IPS-NIHi7 (cell line): ENCODE results near the gene OR7G3.
A peak's percentile ranks its signal among the peaks of the same experiment; 100 is the strongest.

Experiments used
- DNase-seq: peaks from one replicate; pipeline ENCODE4 v3.0.0; 2012; ENCODE audit warnings: mixed read lengths; ENCODE audit errors: extremely low spot score

OR7G3 gene

DNA sequence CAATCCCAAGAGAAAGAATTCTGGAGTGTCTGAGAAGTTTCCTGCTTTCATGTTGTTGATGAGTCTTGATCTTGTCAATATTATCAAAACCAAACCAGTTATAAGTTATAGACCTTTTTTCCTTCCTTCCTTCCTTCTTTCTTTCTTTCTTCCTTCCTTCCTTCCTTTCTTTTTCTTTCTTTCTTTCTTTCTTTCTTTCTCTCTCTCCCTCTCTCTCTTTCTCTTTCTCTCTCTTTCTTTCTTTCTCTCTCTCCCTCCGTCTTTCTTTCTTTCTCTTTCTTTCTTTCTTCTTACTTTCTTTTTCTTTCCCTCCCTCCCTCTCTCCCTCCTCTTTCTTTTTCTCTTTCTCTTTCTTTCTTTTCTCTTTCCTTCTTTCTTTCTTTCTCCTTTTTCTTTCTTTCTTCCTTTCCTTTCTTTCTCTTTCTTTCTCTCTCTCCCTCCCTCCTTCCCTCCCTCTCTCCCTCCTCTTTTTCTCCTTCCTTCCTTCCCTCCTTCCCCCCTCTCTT lies at the start of gene OR7G3:
Gene OR7G3 (minus strand): TSS at position 51 of the 506 bp plus-strand sequence. CDS start 0 bp downstream, at position 51.
- DNase-seq, result no peak

DNA sequence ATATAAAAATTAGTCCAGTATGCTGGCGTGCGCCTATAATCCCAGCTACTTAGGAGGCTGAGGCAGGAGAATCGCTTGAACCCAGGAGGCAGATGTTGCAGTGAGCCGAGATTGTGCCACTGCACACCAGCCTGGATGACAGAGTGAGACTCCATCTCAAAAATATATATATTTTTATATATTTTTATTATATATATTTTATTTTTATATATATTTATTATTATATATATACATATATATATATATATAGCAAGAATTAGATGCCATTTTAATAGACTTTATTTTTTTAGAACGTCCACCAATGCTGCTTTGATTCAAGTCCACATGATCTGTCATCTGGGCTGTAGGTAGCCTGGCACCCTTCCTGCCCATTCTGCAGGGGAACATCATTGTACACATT lies 48.6 kb upstream of the OR7G3 start:
- DNase-seq, result no peak

- no peak for DNase-seq
Observed at GRCh38 chr19:9171393-9171991, 44.7 kb upstream of the OR7G3 start.

DNA sequence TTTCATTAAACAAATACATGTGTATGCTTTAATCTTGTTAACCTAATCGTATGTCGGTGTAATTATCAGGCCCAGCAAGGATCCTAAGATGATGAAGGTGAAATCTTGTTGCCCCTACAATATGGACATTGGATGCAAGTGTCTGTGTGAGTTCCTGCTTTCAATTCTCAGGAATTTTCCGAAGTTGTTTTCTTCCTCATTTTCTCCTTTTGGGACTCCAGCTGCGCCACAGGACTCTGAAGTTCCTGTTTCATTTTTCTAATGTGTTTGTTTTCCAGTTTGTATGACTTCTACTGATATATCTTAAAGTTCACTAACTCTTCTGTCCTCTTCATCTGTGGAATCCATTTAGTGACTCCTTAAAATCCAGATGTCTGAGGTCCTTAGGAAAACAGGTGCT lies 40.1 kb upstream of the OR7G3 start:
- DNase-seq, result no peak

- DNase-seq, result no peak
Observed at GRCh38 chr19:9165261-9165660, 38.5 kb upstream of the OR7G3 start.

DNA sequence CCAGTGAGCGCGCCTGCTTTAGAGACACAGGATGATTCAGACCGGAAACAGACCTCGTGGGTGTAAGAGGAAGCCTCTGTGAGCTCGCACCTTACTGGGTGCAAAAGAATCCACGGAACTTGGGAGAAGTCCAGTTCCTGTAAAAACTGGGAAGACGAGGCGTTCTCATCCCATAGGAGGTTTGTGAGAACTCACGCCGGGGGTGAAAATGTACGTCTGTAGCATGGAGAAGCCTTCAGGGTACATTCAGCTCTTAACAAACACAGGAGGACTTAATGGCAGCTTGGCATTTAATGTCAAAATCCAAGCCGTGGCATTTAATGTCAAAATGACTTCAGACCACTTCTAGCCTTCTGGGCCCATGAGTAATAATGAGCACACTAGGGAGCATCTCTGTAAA lies 34.7 kb upstream of the OR7G3 start:
- DNase-seq, result no peak

DNA sequence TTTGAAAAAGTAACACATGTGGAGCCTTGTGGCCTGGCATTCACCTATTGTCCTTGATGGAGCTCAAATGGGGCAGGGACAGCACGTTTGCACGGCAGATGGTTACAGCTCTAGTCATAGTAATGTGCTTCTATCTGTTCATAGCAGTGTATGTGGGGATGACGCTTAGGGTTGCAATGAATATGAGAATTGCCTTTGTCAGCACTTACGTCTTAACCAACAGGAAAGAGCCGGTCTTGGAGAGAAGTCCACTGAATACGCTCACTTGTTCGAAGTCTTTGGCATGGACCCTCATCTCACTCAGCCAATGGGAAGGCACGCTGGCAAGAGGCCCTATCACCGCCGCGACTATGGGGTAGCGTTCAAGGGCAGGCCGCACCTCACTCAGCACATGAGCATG lies 33.1 kb upstream of the OR7G3 start:
- DNase-seq, result no peak

DNA sequence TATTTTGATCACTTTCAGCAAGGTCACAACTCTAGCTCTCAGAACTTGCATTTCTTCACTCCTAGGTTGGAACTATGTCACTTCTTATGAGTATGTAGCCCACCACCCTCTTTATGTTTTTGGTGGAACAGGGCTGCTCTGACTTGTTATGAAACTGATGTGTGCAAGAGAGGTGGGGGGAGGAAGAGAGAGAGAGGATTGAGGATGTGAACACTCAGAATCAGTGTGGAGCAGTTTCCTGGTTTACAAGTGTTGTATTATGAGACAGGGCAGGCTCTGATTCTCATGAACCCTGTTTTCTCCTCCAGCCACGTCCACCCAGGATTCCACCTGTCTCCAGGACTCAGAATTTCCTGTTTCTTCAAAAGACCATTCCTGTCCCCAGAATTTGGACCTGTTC lies 29.6 kb upstream of the OR7G3 start:
- DNase-seq, result no peak

- DNase-seq, result no peak
Observed at GRCh38 chr19:9155591-9155990, 28.8 kb upstream of the OR7G3 start.

DNA sequence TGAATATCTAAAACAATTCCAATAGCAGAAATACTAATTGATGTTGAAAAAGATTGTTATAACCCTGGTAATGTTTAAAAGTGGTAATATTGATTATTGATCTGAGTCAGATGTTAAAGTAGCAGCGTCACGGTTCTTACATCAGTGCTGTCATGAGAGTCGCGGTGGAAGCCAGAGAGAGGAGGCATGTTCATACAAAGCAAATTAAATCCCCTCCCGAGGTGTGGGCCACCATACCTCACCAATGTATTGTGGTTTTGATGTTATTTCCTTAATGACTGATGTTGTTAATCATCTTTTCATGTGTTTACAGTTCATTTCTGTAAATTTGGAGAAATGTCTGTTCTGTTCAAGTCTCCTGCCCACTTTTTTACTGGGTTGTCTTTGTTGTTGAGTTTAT lies 24.6 kb upstream of the OR7G3 start:
- no peak for DNase-seq

DNA sequence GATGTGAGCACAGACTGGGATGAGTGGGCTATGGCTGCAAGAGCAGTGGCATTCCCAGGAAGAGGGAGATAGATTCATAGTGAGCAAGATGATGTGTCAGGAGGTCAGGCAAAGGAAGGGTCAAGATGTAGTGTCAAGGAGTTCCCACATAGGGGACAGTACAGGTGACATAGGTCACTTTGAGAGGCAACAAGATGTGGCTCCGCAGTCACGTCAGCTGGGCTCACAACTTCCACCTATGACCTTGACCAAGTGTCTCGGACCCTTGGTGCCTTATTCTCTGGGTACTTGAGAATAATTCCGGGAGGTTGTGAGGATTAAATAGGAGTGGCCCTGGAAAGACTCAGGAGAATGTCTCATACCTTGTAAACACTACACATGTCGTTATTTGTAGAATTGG lies 23.9 kb upstream of the OR7G3 start:
- no peak for DNase-seq

DNA sequence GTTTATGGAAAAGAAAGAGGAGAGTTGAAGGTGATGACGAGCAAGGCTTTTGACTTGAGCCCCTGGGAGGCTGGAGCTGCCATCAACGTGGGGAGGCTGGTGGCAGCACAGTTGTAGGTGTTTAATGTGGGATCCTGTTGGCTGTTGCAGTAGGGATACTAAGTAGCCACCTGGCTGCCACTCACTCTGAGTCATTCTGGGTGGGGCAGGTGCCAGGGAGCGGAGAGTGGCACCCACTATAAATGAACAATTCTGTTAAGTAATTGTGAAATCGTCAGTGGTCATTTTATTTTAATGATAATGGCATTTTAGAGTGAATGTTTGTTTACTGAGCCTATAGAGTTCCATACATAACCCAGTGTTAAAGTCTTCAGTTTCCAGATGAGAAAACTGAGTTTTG lies 23.2 kb upstream of the OR7G3 start:
- DNase-seq, result no peak

DNA sequence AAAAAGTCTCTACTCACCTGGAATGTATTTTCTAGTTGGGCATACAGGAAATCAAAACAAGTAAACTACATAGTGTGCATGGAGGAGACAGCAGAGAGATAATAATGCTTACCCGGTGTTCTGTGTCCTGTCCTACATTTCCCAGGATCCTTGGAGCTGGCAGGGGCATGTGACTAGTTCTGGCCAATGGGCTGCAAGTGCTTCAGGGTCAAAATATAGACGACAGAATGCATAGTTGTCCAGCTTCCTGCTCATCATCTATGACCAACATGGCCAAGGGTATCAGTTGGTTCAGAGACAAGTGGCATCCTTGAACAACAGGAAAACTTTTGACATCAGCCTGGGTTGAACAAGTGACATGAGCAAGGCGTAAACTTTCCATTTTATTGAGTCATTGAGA lies 21.9 kb upstream of the OR7G3 start:
- no peak for DNase-seq

DNA sequence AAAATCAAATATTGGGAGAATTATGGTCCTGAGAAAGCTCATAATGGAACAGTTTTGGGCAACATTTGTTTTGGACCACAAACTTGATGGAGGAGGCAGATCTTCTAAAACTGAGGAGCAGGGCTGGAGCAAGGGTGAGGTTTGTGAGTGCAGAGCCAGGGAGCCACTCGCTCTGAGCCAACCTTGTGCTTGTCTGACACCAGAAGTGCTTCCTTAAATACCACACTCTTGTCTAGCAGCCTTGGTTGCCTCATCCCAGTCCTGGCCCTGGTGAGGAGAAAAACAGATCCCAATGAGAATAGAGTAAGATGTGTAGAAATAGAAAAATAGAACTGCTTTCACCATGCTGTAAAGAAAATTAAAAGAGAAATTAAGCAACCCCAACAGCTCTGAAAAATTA lies 20.1 kb upstream of the OR7G3 start:
- DNase-seq, result no peak

- DNase-seq, result no peak
Observed at GRCh38 chr19:9144920-9145319, 18.2 kb upstream of the OR7G3 start.

GRCh38 chr19:9140159-9140874 lies 13.6 kb upstream of the OR7G3 start, which contains the start of gene ZNF317:
TSS of gene ZNF317 (plus strand) at chr19:9140397. CDS start at chr19:9156017, 15,620 bp downstream.
- DNase-seq, result peak; percentile 91

DNA sequence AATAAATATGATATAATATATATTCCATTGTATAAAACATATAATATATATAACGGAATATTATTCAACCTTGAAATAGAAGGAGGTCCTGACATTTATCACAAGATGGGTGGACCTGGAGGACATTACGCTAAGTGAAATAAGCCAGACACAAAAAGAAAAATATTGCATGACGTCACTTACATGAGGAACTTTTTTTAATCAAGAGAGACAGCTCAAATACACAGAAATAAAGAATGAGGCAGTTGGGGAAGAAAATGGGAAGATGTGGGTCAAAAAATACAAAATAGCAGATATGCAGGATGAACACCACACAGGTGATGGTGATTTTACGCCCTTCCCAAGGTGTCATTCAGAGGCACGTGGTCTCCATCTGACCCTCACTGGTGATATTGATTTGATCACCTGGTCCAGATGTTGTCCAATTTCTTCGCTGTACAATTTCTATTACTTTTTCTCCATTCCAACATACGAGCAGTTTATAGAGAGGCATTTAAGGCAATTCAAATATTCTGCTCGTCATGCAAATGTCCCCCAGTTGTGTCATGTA lies 12.9 kb upstream of the OR7G3 start:
- no peak for DNase-seq

DNA sequence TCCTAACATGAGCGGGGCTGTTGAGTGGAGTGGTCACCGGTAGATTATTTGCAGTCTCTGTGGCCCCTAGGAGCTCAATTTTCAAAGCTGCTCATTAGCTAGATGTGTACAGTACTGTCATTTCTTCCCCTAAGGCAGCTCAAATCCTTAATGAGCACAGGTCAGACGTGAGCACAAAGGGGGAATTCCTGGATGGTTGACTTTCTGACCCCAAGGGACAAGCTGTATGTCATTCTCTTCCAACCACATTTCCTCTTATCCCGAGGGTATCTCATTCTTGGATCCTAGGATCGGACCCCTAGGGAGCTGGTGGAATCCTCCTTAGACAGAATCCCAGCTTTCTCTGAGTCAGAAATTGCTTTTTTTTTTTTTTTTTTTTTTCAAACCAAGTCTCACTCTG lies 5.7 kb upstream of the OR7G3 start:
- no peak for DNase-seq

- DNase-seq, result no peak
Observed at GRCh38 chr19:9130965-9131364, 4.2 kb upstream of the OR7G3 start.

DNA sequence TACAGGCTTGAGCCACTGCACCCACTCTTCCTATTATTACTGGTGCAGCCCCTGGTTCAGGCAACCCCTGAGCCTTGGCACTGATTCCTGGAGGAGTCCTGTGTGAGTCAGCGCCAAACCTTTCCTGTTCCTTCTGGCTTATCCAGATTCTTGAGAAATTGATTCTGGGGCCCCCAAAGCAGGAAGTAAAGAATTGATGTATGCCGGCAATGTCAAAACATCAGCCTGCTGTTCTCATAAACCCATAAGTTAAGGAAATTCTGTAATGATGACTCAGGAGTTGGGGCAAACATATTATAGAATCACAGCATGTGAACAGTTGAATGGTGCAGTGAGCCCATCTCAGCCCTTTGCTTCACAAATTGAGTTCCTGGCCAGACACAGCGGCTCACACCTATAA lies 1.4 kb upstream of the OR7G3 start:
- no peak for DNase-seq

- no peak for DNase-seq
Observed at GRCh38 chr19:9116547-9116946, 10.2 kb downstream of the OR7G3 start.

DNA sequence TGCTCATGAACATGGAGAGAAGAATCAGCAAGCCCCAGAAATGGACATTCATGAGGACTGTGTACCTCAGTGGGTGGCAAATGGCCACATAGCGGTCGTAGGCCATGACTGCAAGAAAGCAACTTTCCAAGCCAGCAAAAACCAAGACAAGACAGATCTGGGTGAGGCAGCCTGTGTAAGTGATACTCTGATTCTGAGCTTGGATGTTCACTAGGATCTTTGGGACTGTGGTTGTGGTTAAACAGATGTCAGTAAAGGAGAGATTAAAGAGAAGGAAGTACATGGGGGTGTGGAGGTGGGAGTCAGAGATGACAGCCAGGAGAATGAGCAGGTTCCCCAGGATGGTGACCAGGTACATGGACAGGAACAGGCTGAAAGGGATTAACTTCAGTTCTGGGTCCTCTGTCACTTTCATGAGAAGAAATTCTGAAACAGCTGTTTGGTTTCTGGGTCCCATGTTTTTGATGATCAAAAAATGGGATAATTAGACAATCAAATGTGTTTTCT lies 11.4 kb downstream of the OR7G3 start, which contains the start of gene OR7G1:
Gene OR7G1 (minus strand): TSS at position 457 of the 507 bp plus-strand sequence. CDS start 0 bp downstream, at position 457.
- no peak for DNase-seq

DNA sequence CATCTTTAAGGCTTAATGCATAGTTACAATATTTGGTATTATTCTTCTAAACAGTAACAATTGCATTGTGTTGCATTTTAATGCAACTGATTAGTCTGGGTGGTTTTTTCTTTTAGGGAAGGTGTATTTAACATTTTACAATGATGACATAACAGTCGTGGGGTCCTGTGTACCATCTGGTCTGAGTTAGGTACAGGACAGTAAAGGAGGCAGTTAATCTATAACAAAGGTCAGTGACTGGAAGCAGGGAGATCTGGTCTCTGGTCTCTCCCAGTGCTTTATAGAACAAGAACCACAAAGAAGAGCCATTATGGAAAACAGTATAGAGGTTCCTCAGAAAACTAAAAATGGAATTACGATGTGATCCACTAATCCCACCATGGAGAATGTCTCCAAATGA lies 16.8 kb downstream of the OR7G3 start:
- no peak for DNase-seq
